Spleen (tissue), 11 donors: ENCODE data around the gene UBE2D2. TPM values are rescaled to one million over a fixed set of nuclear protein-coding genes. Genes with fewer than 3 reads are reported as not detected.

Experiments used
- DNase-seq: peaks from one replicate; pipeline ENCODE4 v3.0.0-alpha.2; 2020
- H3K27ac ChIP-seq, 8 donors: fragments of 200-600 bp; sonication (generic) in 7 of 8; 1 replicate in 4 of 8; 2 replicates in 4 of 8; pipeline versions ENCODE4 v1.5.0 to v1.8.0; 2016 to 2021; ENCODE audit warnings: inconsistent platforms in 4 of 8, mild to moderate bottlenecking in 4 of 8, moderate library complexity in 1 of 8
- H3K27me3 ChIP-seq, 7 donors: fragments of 200-600 bp; sonication (generic) in 6 of 7; replicated peaks in 1 of 7; 1 replicate in 4 of 7; 2 replicates in 3 of 7; pipeline versions ENCODE4 v1.5.0 to v1.8.0; 2016 to 2021; ENCODE audit warnings: inconsistent platforms in 3 of 7, mild to moderate bottlenecking in 1 of 7
- H3K36me3 ChIP-seq, 6 donors: fragments of 200-600 bp; sonication (generic) in 5 of 6; 1 replicate in 4 of 6; 2 replicates in 2 of 6; pipeline versions ENCODE4 v1.5.0 to v1.8.0; 2016 to 2021; ENCODE audit warnings: inconsistent platforms in 2 of 6
- H3K4me1 ChIP-seq, 6 donors: fragments of 200-600 bp; sonication (generic) in 5 of 6; 1 replicate in 3 of 6; 2 replicates in 3 of 6; pipeline versions ENCODE4 v1.5.0 to v1.8.0; 2016 to 2021; ENCODE audit warnings: inconsistent platforms in 3 of 6
- H3K4me3 ChIP-seq, 8 donors: fragments of 200-600 bp; sonication (generic) in 7 of 8; 1 replicate in 4 of 8; 2 replicates in 4 of 8; pipeline versions ENCODE4 v1.5.0 to v1.8.0; 2016 to 2021; ENCODE audit warnings: inconsistent platforms in 4 of 8, mild to moderate bottlenecking in 4 of 8, moderate library complexity in 2 of 8
- H3K9me3 ChIP-seq, 8 donors: fragments of 200-600 bp; sonication (generic) in 7 of 8; 1 replicate in 4 of 8; 2 replicates in 4 of 8; pipeline versions ENCODE4 v1.5.0 to v1.8.0; 2016 to 2021; ENCODE audit warnings: inconsistent platforms in 4 of 8
- POLR2A ChIP-seq, 3 donors: fragments of 450-650 bp; IDR thresholded peaks; one replicate each; pipeline ENCODE4 v1.5.1; 2017; ENCODE audit warnings: antibody characterized with exemption in 3 of 3, mild to moderate bottlenecking in 1 of 3
- POLR2AphosphoS5 ChIP-seq, 3 donors: sonication (generic); formaldehyde crosslinking; IDR thresholded peaks; one replicate each; pipeline ENCODE4 v1.5.1; 2017; ENCODE audit warnings: antibody characterized with exemption in 3 of 3
- WGBS, 5 donors: extraction: QIAGEN DNeasy Blood & Tissue Kit in 3 of 5; methylation state at CpG; one replicate each; pipeline versions ENCODE4 v1.1.5 to v1.1.7; 2013 to 2018; 5-methylcytosine and 5-hydroxymethylcytosine counted together
- intact Hi-C: fragments of 100-400 bp; cut with DNase I; formaldehyde crosslinking; loops from one replicate; pipeline ENCODE4 v1.15.0; 2023; ENCODE audit warnings: low total_unique reads
- polyA plus RNA-seq, 3 donors: library from polyadenylated mRNA; stranded (reverse); fragments of 200-250 nt; gene quantifications; one replicate each; pipeline ENCODE4 v1.2.1, GENCODE V29; 2013
- total RNA-seq, 7 donors: library from RNA; depleted of rRNA in 3 of 7; stranded (reverse); fragments of >200 nt in 3 of 7; fragmentation: NEBNext Ultra II Directional in 4 of 7; extraction: Animal tissue kit (Norgen Biotek cat#: 25700) in 4 of 7; gene quantifications; one replicate each; pipeline versions ENCODE4 v1.1.0 to v1.2.1, GENCODE V29; 2016 to 2021
- TF ChIP-seq, protein P1 (sequence below), 11 experiments: fragments of 200-600 bp in 7 of 11; fragments of 450-650 bp in 4 of 11; sonication (generic) in 4 of 11; IDR thresholded peaks in 8 of 11; conservative IDR thresholded peaks in 3 of 11; 1 replicate in 7 of 11; 2 replicates in 4 of 11; pipeline versions ENCODE4 v1.4.0 to v1.8.0; 2016 to 2021; ENCODE audit warnings: antibody characterized with exemption in 11 of 11, inconsistent platforms in 4 of 11, mild to moderate bottlenecking in 1 of 11
- donor health status: healthy with polysubstance abuse.
- donor health status: DM: no; HTN: no; CAD: no; lungs with moderate emphysema.
- donor health status: DM: no; HTN: no; CAD: no.
- donor health status: Bipolar disorder and iron deficiency.
- donor health status: healthy.
- donor health status: DM: no; HTN: no; CAD: no.
- donor health status: DM: yes; HTN: yes; CAD: no.

UBE2D2 gene
- total and polyA plus RNA-seq, 10 donors, result 64.3 to 132 (median 98.2) TPM

DNA sequence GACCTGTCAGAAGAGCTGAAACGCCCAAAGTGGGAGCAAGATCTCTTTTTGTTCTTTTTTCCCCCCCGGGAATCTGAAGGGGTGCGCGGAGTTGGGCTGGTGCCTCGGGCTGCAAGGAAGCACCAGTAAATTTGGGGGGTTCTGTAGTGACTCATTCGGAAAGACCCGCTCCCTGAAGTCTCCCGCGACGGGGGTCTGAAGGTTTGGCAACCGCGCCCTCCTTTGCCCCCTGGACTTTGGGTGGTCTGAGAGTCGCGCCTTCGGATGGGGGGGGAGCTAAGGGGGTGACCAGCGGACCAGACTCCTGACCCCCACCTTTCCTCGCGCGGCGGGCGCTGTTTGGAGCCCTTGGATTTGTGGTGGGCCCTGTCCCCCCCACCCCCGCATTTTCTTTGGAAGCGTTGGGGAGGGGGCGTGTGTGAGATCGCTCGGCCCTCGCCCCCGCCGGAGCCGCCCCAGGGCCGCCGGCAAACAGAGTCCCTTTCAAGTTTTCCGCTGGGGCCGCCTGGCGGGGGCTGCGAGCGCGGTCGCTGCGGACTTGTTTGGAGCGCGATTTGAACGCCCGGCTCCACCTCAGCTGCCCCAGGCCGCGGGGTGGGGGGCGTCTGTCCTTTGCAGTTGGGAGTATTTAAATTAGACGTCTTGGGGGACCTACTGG is 89.0 kb downstream of the UBE2D2 start:
- H3K4me1 ChIP-seq, result peaks cover 52 to 100% (median 85%) of the 10 kb centered on the region in 6 donors
- TF ChIP-seq, protein P1, sequence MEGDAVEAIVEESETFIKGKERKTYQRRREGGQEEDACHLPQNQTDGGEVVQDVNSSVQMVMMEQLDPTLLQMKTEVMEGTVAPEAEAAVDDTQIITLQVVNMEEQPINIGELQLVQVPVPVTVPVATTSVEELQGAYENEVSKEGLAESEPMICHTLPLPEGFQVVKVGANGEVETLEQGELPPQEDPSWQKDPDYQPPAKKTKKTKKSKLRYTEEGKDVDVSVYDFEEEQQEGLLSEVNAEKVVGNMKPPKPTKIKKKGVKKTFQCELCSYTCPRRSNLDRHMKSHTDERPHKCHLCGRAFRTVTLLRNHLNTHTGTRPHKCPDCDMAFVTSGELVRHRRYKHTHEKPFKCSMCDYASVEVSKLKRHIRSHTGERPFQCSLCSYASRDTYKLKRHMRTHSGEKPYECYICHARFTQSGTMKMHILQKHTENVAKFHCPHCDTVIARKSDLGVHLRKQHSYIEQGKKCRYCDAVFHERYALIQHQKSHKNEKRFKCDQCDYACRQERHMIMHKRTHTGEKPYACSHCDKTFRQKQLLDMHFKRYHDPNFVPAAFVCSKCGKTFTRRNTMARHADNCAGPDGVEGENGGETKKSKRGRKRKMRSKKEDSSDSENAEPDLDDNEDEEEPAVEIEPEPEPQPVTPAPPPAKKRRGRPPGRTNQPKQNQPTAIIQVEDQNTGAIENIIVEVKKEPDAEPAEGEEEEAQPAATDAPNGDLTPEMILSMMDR (IDR thresholded peaks at IDR 0.05 in 8 of 11, conservative IDR thresholded peaks at IDR 0.05 in 3 of 11), result peak in 8 of 11 experiments; percentile 22 to 61 (median 46)
- TF ChIP-seq POLR2AphosphoS5 (IDR thresholded peaks at IDR 0.05) (peak in 1 of 3 donors; percentile 48), POLR2A (IDR thresholded peaks at IDR 0.05) (no peak)
- H3K27me3 ChIP-seq, result peaks cover 0 to 54% (median 6%) of the 10 kb centered on the region in 7 donors
- WGBS, 5 donors, result 0 to 2% (median 1%) methylated on average over 17 to 48 of the region's 48 CpGs
- no peaks in the 10 kb centered on the region for H3K36me3 ChIP-seq
- peak overlapping the region; percentile 63 to 98 (median 94) for H3K4me3 ChIP-seq
- H3K27ac ChIP-seq, result peak overlapping the region; percentile 87 to 95 (median 92)
- intact Hi-C loops, result no loop called here
- H3K9me3 ChIP-seq, result no peaks in the 10 kb centered on the region
- DNase-seq, result peak; percentile 88

DNA sequence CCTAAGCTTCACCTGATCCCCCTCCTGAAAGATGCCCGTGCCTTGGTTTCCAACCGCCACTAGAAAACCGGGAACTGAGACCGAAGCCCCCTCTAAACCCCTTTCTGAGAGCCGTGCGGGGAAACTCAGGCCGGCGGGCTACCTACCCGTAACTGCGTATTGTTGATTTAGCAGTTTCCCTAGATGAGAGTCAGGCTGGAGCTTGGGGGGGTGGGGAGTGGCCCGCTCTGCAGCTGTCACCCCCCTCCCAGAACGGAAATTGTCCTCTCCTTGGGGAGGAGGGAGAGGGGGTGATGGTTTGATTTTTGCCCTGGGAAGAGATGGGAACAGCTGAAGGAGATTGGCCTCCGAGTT is 89.5 kb downstream of the UBE2D2 start:
- 0 to 10% (median 5%) methylated on average over 5 to 13 of the region's 13 CpGs for WGBS, 5 donors
- Histone ChIP-seq H3K4me3 (peak overlapping the region; percentile 63 to 98 (median 94)), H3K27ac (peak overlapping the region; percentile 87 to 95 (median 92)), H3K36me3 (no peaks in the 10 kb centered on the region), H3K27me3 (peaks cover 0 to 54% (median 6%) of the 10 kb centered on the region in 7 donors), H3K9me3 (no peaks in the 10 kb centered on the region), H3K4me1 (peaks cover 55 to 100% (median 89%) of the 10 kb centered on the region in 6 donors)
- TF ChIP-seq POLR2A (IDR thresholded peaks at IDR 0.05), result no peak
- TF ChIP-seq, protein P1 (IDR thresholded peaks at IDR 0.05 in 8 of 11, conservative IDR thresholded peaks at IDR 0.05 in 3 of 11), result peak in 1 of 11 experiments; percentile 10
- intact Hi-C loops, result no loop called here
- peak; percentile 77 for DNase-seq

DNA sequence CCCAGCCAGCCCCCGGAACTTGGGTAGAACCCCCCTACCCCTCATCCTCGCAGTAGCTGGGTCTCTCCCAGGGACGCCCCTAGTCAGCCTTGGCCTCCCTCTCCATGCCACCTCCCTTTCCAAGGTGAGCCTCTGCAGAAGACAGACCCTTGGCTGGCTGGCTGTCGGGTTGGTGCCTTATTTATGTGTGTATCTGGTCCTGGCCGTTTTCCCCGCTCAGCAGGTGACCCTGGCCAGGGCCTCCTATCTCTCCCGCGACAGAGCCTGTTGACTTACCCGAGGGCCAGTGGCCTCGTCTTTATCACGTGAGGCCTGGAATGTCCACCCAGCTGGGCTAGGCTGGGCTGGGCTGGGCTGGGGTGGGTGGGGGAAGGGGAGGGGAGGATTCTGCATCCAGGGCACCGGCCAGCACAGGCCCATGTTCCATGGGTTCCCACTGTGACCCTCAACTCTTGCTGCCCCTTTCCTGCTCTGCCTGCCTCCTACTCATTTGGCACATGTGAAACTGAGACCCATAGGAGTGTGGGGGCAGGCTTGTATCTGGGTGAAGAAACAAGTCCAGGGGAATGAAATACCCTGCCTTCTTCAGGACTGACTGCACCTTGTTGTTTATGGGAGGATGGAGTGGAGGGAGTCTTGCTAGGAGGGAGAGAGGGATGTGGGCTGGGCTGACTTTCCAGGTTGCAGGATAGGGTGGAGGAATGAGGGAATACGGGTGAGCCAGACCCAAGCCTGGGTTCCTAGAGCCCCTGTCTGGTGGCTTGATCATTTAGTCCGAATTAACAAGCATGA is 90.1 kb downstream of the UBE2D2 start:
- intact Hi-C loops, result no loop called here
- Histone ChIP-seq H3K9me3 (no peaks in the 10 kb centered on the region), H3K27ac (peak overlapping the region; percentile 87 to 95 (median 92)), H3K4me3 (peak overlapping the region; percentile 63 to 98 (median 94)), H3K36me3 (no peaks in the 10 kb centered on the region), H3K4me1 (peaks cover 61 to 100% (median 94%) of the 10 kb centered on the region in 6 donors), H3K27me3 (peaks cover 0 to 54% (median 6%) of the 10 kb centered on the region in 7 donors)
- DNase-seq, result peak; percentile 81
- TF ChIP-seq POLR2A (IDR thresholded peaks at IDR 0.05) (peak in 1 of 3 donors; percentile 4), POLR2AphosphoS5 (IDR thresholded peaks at IDR 0.05) (peak; percentile 22 to 79 (median 38))
- TF ChIP-seq, protein P1 (IDR thresholded peaks at IDR 0.05 in 8 of 11, conservative IDR thresholded peaks at IDR 0.05 in 3 of 11), result no peak
- 12 to 45% (median 25%) methylated on average over 13 to 14 of the region's 14 CpGs for WGBS, 5 donors
